Left lung (tissue), 10 donors: ENCODE data around the gene PTPRN2. TPM values are rescaled to one million over a fixed set of nuclear protein-coding genes. Genes with fewer than 3 reads are reported as not detected.
"Not testable (repeated sequence)": the region's sequence is repeated elsewhere in the genome, so short reads cannot be mapped to it uniquely, and the experiment has no call there.

Source experiments
- ATAC-seq: fragments of 200-7000 bp; cut with Tn5 transposase; one replicate; pipeline ENCODE4 v1.9.1; 2020; ENCODE audit warnings: moderate library complexity
- DNase-seq, 4 donors: peaks; one replicate each; pipeline ENCODE4 v3.0.0-alpha.2; 2013 to 2020
- H3K27ac ChIP-seq, 2 donors: fragments of 200-600 bp; sonication (generic) in 1 of 2; one replicate each; pipeline versions ENCODE4 v1.5.0 to v1.8.0; 2020 to 2021
- H3K27me3 ChIP-seq, 2 donors: fragments of 200-600 bp; sonication (generic) in 1 of 2; one replicate each; pipeline versions ENCODE4 v1.5.0 to v1.8.0; 2020 to 2021
- H3K36me3 ChIP-seq, 2 donors: fragments of 200-600 bp; sonication (generic) in 1 of 2; one replicate each; pipeline versions ENCODE4 v1.5.0 to v1.8.0; 2020 to 2021
- H3K4me1 ChIP-seq, 2 donors: fragments of 200-600 bp; one replicate each; pipeline ENCODE4 v1.8.0; 2021
- H3K4me3 ChIP-seq, 2 donors: fragments of 200-600 bp; sonication (generic) in 1 of 2; one replicate each; pipeline versions ENCODE4 v1.5.0 to v1.8.0; 2020 to 2021; ENCODE audit warnings: mild to moderate bottlenecking in 1 of 2
- H3K9me3 ChIP-seq, 2 donors: fragments of 200-600 bp; sonication (generic) in 1 of 2; one replicate each; pipeline versions ENCODE4 v1.5.0 to v1.8.0; 2020 to 2021
- intact Hi-C, 2 donors: fragments of 100-400 bp; cut with DNase I; formaldehyde crosslinking; loops; one replicate each; pipeline versions ENCODE4 v1.11.2 to v1.14.2; 2022
- polyA plus RNA-seq, 6 donors: library from polyadenylated mRNA; unstranded; fragments of 120-200 nt; gene quantifications; one replicate each; pipeline ENCODE4 v1.2.1, GENCODE V29; 2013; ENCODE audit not compliant: insufficient read length in 6 of 6
- total RNA-seq, 2 donors: library from RNA; stranded (reverse); fragmentation: NEBNext Ultra II Directional; extraction: Animal tissue kit (Norgen Biotek cat#: 25700); gene quantifications; one replicate each; pipeline ENCODE4 v1.2.1, GENCODE V29; 2021
- TF ChIP-seq, protein P1 (sequence below), 2 donors: fragments of 200-600 bp; sonication (generic) in 1 of 2; IDR thresholded peaks; one replicate each; pipeline versions ENCODE4 v1.5.0 to v1.8.0; 2021; ENCODE audit warnings: antibody characterized with exemption in 2 of 2
- donor health status: DM: no; HTN: yes; CAD: no.
- donor health status: DM: no; HTN: no; CAD: no.

Gene PTPRN2
- total and polyA plus RNA-seq, 8 donors, result 4.0 to 7.8 (median 6.8) TPM

DNA sequence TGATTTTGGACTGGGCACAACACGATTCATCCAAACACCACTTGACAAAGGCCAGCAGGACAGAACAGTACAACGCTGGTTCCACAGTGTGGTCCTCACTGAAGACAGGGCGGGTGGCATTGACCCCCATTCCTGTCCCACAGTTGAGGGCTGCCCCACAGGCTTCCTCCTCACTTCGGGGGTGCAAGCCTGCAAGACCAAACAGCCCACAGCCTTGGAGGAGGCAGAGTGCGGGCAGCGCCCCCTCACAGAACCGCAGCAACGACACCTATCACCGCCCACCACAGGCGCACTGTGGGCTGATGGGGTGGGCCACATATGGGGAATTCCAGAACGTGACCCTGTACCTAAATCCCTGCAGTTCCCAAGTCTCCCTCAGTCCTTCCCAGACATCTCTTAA, 70.6 kb downstream of the PTPRN2 start:
- ATAC-seq (no peak), DNase-seq (peak in 1 of 4 donors; percentile 55)
- Histone ChIP-seq H3K4me3 (no peak overlapping the region), H3K36me3 (no peaks in the 10 kb centered on the region), H3K4me1 (no peaks in the 10 kb centered on the region), H3K27me3 (peaks cover 0 to 6% of the 10 kb centered on the region in 2 donors), H3K9me3 (peaks cover 0 to 5% of the 10 kb centered on the region in 2 donors), H3K27ac (no peak overlapping the region)
- TF ChIP-seq, protein P1, sequence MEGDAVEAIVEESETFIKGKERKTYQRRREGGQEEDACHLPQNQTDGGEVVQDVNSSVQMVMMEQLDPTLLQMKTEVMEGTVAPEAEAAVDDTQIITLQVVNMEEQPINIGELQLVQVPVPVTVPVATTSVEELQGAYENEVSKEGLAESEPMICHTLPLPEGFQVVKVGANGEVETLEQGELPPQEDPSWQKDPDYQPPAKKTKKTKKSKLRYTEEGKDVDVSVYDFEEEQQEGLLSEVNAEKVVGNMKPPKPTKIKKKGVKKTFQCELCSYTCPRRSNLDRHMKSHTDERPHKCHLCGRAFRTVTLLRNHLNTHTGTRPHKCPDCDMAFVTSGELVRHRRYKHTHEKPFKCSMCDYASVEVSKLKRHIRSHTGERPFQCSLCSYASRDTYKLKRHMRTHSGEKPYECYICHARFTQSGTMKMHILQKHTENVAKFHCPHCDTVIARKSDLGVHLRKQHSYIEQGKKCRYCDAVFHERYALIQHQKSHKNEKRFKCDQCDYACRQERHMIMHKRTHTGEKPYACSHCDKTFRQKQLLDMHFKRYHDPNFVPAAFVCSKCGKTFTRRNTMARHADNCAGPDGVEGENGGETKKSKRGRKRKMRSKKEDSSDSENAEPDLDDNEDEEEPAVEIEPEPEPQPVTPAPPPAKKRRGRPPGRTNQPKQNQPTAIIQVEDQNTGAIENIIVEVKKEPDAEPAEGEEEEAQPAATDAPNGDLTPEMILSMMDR (IDR thresholded peaks at IDR 0.05), result no peak
- intact Hi-C loops, result no loop called here

DNA sequence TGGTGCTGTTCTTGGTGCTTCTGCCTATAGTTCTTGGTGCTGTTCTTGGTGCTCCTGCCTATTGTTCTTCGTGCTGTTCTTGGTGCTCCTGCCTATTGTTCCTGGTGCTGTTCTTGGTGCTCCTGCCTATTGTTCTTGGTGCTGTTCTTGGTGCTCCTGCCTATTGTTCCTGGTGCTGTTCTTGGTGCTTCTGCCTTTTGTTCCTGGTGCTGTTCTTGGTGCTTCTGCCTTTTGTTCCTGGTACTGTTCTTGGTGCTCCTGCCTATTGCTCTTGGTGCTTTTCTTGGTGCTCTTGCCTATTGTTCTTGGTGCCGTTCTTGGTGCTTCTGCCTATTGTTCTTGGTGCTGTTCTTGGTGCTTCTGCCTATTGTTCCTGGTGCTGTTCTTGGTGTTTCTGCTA, 71.1 kb downstream of the PTPRN2 start:
- H3K27me3 ChIP-seq, result peaks cover 0 to 6% of the 10 kb centered on the region in 2 donors
- no peaks in the 10 kb centered on the region for H3K4me1 ChIP-seq
- intact Hi-C loops, result no loop called here
- no peak overlapping the region for H3K4me3 ChIP-seq
- H3K27ac ChIP-seq, result no peak overlapping the region
- ATAC-seq, result no peak
- TF ChIP-seq, protein P1 (IDR thresholded peaks at IDR 0.05), result no peak
- peaks cover 0 to 10% of the 10 kb centered on the region in 2 donors for H3K9me3 ChIP-seq
- no peak for DNase-seq
- H3K36me3 ChIP-seq, result no peaks in the 10 kb centered on the region

DNA sequence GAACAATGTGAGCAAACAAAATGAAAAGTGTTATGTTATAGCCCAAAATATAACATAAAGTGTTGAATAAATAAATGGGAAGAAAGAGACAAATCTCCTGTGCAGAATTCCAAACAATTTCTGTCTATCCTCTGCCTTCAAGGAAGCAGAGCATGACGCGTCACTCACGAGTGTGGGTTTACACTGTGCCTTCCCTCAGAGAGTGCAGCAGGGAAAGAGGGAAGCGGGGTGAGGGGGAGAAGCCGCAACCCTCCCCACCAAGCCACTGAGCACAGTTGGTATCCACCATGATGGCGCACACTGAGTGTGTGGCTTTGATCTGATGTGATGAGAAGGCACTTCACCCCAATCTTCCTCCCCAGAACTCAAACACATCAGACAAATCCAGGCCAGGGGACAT, 74.8 kb downstream of the PTPRN2 start:
- Histone ChIP-seq H3K27me3 (peaks cover 0 to 6% of the 10 kb centered on the region in 2 donors), H3K9me3 (peaks cover 0 to 16% of the 10 kb centered on the region in 2 donors), H3K27ac (no peak overlapping the region), H3K36me3 (no peaks in the 10 kb centered on the region), H3K4me1 (no peaks in the 10 kb centered on the region), H3K4me3 (no peak overlapping the region)
- TF ChIP-seq, protein P1 (IDR thresholded peaks at IDR 0.05), result no peak
- DNase-seq, result no peak
- no peak for ATAC-seq
- intact Hi-C loops, result no loop called here

DNA sequence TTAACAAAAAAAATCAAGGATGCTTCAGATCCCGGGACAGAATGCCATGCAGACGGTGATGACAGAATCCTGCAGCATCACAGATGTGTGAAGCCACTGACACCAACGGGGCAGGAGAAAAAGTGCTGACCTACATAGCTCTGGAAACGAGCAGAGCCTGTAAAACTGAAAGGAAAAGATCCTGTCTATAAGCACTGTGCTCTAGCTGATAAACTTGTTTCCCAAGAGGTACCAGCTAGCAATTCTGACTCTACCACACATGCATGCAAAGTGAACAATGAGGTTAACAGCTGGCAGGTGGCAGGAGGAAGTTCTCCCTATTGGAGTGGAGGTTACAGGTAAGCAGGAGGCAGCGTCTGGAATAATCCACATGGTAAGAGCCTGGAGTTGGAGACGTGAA, 75.6 kb downstream of the PTPRN2 start:
- Histone ChIP-seq H3K9me3 (peaks cover 0 to 16% of the 10 kb centered on the region in 2 donors), H3K36me3 (no peaks in the 10 kb centered on the region), H3K27ac (no peak overlapping the region), H3K4me3 (no peak overlapping the region), H3K27me3 (peaks cover 0 to 3% of the 10 kb centered on the region in 2 donors), H3K4me1 (no peaks in the 10 kb centered on the region)
- ATAC-seq (no peak), DNase-seq (no peak)
- intact Hi-C loops, result no loop called here
- TF ChIP-seq, protein P1 (IDR thresholded peaks at IDR 0.05), result no peak

DNA sequence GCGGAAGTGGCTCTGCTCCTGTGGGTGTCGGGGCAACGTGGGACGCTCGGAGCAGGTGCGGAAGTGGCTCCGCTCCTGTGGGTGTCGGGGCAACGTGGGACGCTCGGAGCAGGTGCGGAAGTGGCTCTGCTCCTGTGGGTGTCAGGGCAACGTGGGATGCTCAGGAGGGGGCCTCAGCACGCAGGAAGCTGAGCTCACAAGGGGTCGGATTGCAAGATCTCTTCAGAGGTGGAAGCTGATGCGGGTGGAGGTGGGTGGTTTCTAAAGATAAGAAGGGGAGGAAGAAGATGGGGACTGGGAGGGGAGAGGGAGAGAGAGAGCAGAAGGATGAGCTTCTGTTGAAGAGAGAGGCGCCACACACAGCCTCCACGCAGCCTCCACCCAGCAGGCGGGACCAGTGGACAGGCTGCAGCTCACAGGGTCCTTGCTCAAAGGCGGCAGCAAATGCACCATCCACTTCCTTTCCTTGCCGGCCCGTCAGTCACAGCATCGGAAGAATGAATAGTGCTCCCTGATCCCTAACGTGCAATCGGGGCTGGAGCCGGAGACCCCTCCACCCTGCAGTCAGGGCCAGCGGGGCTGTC, 78.7 kb downstream of the PTPRN2 start:
- Histone ChIP-seq H3K9me3 (peaks cover 0 to 31% of the 10 kb centered on the region in 2 donors), H3K4me3 (no peak overlapping the region), H3K36me3 (no peaks in the 10 kb centered on the region), H3K27me3 (peaks cover 0 to 6% of the 10 kb centered on the region in 2 donors), H3K27ac (no peak overlapping the region), H3K4me1 (no peaks in the 10 kb centered on the region)
- intact Hi-C loops, result no loop called here
- TF ChIP-seq, protein P1 (IDR thresholded peaks at IDR 0.05), result no peak
- ATAC-seq, result no peak
- no peak for DNase-seq

DNA sequence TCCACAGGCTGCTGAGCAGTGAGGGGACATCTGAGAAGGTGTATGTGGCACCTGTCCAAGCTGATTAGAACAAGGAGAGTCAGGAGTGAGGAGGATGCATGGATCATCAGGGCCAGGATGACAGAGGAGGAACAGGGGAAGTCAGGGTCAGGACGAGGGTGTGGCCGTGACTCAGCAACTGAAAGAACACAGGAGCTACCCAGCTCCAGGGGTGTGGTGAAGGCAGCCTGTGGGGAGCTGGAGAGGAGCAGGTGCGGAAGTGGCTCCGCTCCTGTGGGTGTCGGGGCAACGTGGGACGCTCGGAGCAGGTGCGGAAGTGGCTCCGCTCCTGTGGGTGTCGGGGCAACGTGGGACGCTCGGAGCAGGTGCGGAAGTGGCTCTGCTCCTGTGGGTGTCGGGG, 79.3 kb downstream of the PTPRN2 start:
- H3K36me3 ChIP-seq, H3K4me3 ChIP-seq, DNase-seq, H3K27ac ChIP-seq, H3K4me1 ChIP-seq, H3K27me3 ChIP-seq, ATAC-seq, intact Hi-C loops: not testable (repeated sequence)
- H3K9me3 ChIP-seq, result peaks cover 0 to 31% of the 10 kb centered on the region in 2 donors
